Epithelial cell of esophagus (primary cell): ENCODE measurements around the gene YARS1.

Experiments
- DNase-seq: peaks from one replicate; pipeline ENCODE4 v3.0.0; 2010; ENCODE audit warnings: low read depth
- H3K4me3 ChIP-seq: 2 replicates; pipeline ENCODE4 v1.5.1; 2011; ENCODE audit warnings: mild to moderate bottlenecking, low read length, control low read depth
- CTCF ChIP-seq: IDR thresholded peaks from 2 replicates; pipeline ENCODE4 v1.5.1; 2011; ENCODE audit warnings: low read depth, mild to moderate bottlenecking, low read length, control low read depth, inconsistent platforms; ENCODE audit not compliant: insufficient read depth; ENCODE audit errors: missing control alignments

The YARS1 gene

GRCh38 chr1:32729254-32730046 lies 87.7 kb downstream of the YARS1 start:
- no peak for DNase-seq
- no peak for TF ChIP-seq CTCF
- no peak overlapping the region for H3K4me3 ChIP-seq

GRCh38 chr1:32728413-32729077 lies 88.6 kb downstream of the YARS1 start:
- no peak for TF ChIP-seq CTCF
- DNase-seq: no peak
- no peak overlapping the region for H3K4me3 ChIP-seq

- no peak overlapping the region for H3K4me3 ChIP-seq
- no peak for TF ChIP-seq CTCF
- DNase-seq: no peak
Observed at GRCh38 chr1:32727876-32728275, 89.3 kb downstream of the YARS1 start.

- no peak for DNase-seq
- H3K4me3 ChIP-seq: no peak overlapping the region
- TF ChIP-seq CTCF: no peak
Observed at GRCh38 chr1:32725615-32725982, 91.6 kb downstream of the YARS1 start.
